MCF 10A (cell line): ENCODE results near the gene EMID1. TPM values are rescaled to one million over a fixed set of nuclear protein-coding genes. Genes with fewer than 3 reads are reported as not detected.
A peak's percentile ranks its signal among the peaks of the same experiment; 100 is the strongest.

Experiments used
- BruUV-seq: library from RNA; stranded (reverse); fragments of 400-500 nt; replicated peaks from 2 replicates; lab custom pipeline; 2021; lab: Mats Ljungman, UMichigan
- CTCF ChIA-PET: fragments of 300-600 bp; sonication (Branson Sonifier 250); formaldehyde crosslinking; extraction: SDS; loops from one replicate; lab custom pipeline; 2021; ENCODE audit warnings: antibody characterized with exemption, inconsistent platforms; lab: Yijun Ruan, JAX
- POLR2A ChIA-PET: fragments of 300-600, 350-650 bp; sonication (Branson Sonifier 250); formaldehyde crosslinking; extraction: SDS; loops from one replicate; lab custom pipeline; 2020; ENCODE audit warnings: antibody characterized with exemption, inconsistent platforms; lab: Yijun Ruan, JAX
- DNase-seq: peaks from one replicate; pipeline ENCODE4 v3.0.0-alpha.2; 2018; ENCODE audit not compliant: unreplicated experiment
- H3K27ac Mint-ChIP-seq: one replicate; pipeline ENCODE4 v1.8.0; 2022; ENCODE audit warnings: mild to moderate bottlenecking, low read depth, mixed read lengths; ENCODE audit not compliant: unreplicated experiment
- H3K27me3 Mint-ChIP-seq: one replicate; pipeline ENCODE4 v1.8.0; 2022; ENCODE audit warnings: mixed read lengths; ENCODE audit not compliant: insufficient read depth, unreplicated experiment
- H3K36me3 Mint-ChIP-seq: one replicate; pipeline ENCODE4 v1.8.0; 2022; ENCODE audit warnings: mild to moderate bottlenecking, moderate library complexity, mixed read lengths; ENCODE audit not compliant: insufficient read depth, unreplicated experiment
- H3K4me1 Mint-ChIP-seq: one replicate; pipeline ENCODE4 v1.8.0; 2022; ENCODE audit warnings: mixed read lengths; ENCODE audit not compliant: insufficient read depth, unreplicated experiment
- H3K4me3 Mint-ChIP-seq: one replicate; pipeline ENCODE4 v1.8.0; 2022; ENCODE audit warnings: mild to moderate bottlenecking, moderate library complexity, mixed read lengths; ENCODE audit not compliant: unreplicated experiment
- H3K9me3 Mint-ChIP-seq: one replicate; pipeline ENCODE4 v1.8.0; 2022; ENCODE audit warnings: mixed read lengths; ENCODE audit not compliant: unreplicated experiment
- CTCF ChIP-seq: fragments of 200-600 bp; IDR thresholded peaks from one replicate; pipeline ENCODE4 v1.8.0; 2022; ENCODE audit warnings: antibody characterized with exemption, mild to moderate bottlenecking; ENCODE audit not compliant: unreplicated experiment
- intact Hi-C: fragments of 100-400 bp; cut with micrococcal nuclease; formaldehyde crosslinking; loops from 2 replicates; pipeline ENCODE4 v1.14.1; 2022
- total RNA-seq: library from RNA; stranded (reverse); gene quantifications from 2 replicates; pipeline ENCODE4 v1.2.3, GENCODE V29; 2022

The EMID1 gene
- total RNA-seq, 1 experiment from 2014 or later = not detected

- Mint-ChIP-seq H3K27ac (no peak overlapping the region), H3K36me3 (peaks cover 6% of the 10 kb centered on the region), H3K4me3 (peak overlapping the region; percentile 88), H3K9me3 (no peaks in the 10 kb centered on the region), H3K4me1 (peaks cover 19% of the 10 kb centered on the region), H3K27me3 (no peaks in the 10 kb centered on the region)
- POLR2A ChIA-PET = interaction anchor here (0.6 to 3.1 kb wide), 15 partner anchors 14 to 296 kb away, joined by 3 to 11 read pairs (median 4); partner anchors contain the start of genes AP1B1 and EWSR1
- intact Hi-C loops = loop anchor here (1.0 to 10.0 kb wide), 3 partner anchors 37 to 78 kb away; partner anchors contain the start of gene AP1B1
- peak; percentile 81 for DNase-seq
- no TSS peak for BruUV-seq
- no peak for TF ChIP-seq CTCF
- CTCF ChIA-PET = interaction anchor here (0.5 to 1.4 kb wide), 7 partner anchors 9 to 309 kb away, joined by 3 to 7 read pairs (median 3); no protein-coding TSS in a partner anchor
These were observed 101.3 kb downstream of the EMID1 start for GRCh38 chr22:29306835-29307595.

GRCh38 chr22:29307596-29308147 is 102.0 kb downstream of the EMID1 start:
- POLR2A ChIA-PET = interaction anchor here (1.1 to 3.1 kb wide), 6 partner anchors 14 to 81 kb away, joined by 3 to 11 read pairs (median 8); partner anchors contain the start of genes AP1B1, EWSR1 and RHBDD3
- intact Hi-C loops = loop anchor here (10.0 kb wide), 1 partner anchor 77 kb away; the partner anchor contains the start of gene AP1B1
- CTCF ChIA-PET = no interaction called here
- H3K27me3 Mint-ChIP-seq = no peaks in the 10 kb centered on the region
- peak overlapping the region; percentile 88 for H3K4me3 Mint-ChIP-seq
- no peak overlapping the region for H3K27ac Mint-ChIP-seq
- H3K36me3 Mint-ChIP-seq = peaks cover 6% of the 10 kb centered on the region
- no TSS peak for BruUV-seq
- peaks cover 19% of the 10 kb centered on the region for H3K4me1 Mint-ChIP-seq
- TF ChIP-seq CTCF = no peak
- DNase-seq = peak; percentile 23
- H3K9me3 Mint-ChIP-seq = no peaks in the 10 kb centered on the region

- TF ChIP-seq CTCF = no peak
- Mint-ChIP-seq H3K4me1 (peaks cover 19% of the 10 kb centered on the region), H3K9me3 (no peaks in the 10 kb centered on the region), H3K36me3 (peaks cover 6% of the 10 kb centered on the region), H3K27me3 (no peaks in the 10 kb centered on the region), H3K4me3 (peak overlapping the region; percentile 88), H3K27ac (peak overlapping the region; percentile 67)
- intact Hi-C loops = loop anchor here (10.0 kb wide), 1 partner anchor 77 kb away; the partner anchor contains the start of gene AP1B1
- CTCF ChIA-PET = no interaction called here
- no TSS peak for BruUV-seq
- DNase-seq = peak; percentile 33
- POLR2A ChIA-PET = interaction anchor here (0.7 to 3.0 kb wide), 7 partner anchors 13 to 361 kb away, joined by 3 to 11 read pairs (median 4); partner anchors contain the start of genes EWSR1, RHBDD3 and THOC5
These were observed 102.6 kb downstream of the EMID1 start for GRCh38 chr22:29308148-29308790.
